HG02970 (cell line): ENCODE measurements around the gene IGF2R.

ENCODE experiments used
- ATAC-seq: cut with Tn5 transposase; IDR thresholded peaks from one replicate; pipeline ENCODE4 v1.9.1; 2021; ENCODE audit warnings: mild to moderate bottlenecking, moderate library complexity, moderate number of reproducible peaks; ENCODE audit not compliant: unreplicated experiment, low FRiP score

IGF2R gene

GRCh38 chr6:160039441-160039840, 70.6 kb downstream of the IGF2R start:
- ATAC-seq = no peak

GRCh38 chr6:160040055-160040454, 71.2 kb downstream of the IGF2R start:
- no peak for ATAC-seq

GRCh38 chr6:160040527-160041264, 71.8 kb downstream of the IGF2R start:
- no peak for ATAC-seq

GRCh38 chr6:160041608-160042007, 72.7 kb downstream of the IGF2R start:
- no peak for ATAC-seq

- no peak for ATAC-seq
Observed at GRCh38 chr6:160042014-160042773, 73.3 kb downstream of the IGF2R start.

- ATAC-seq = no peak
Observed at GRCh38 chr6:160042788-160043301, 74.0 kb downstream of the IGF2R start.

GRCh38 chr6:160043784-160044183, 74.9 kb downstream of the IGF2R start:
- ATAC-seq = no peak

- no peak for ATAC-seq
Observed at GRCh38 chr6:160044687-160045086, 75.8 kb downstream of the IGF2R start.

GRCh38 chr6:160048471-160048870, 79.6 kb downstream of the IGF2R start:
- ATAC-seq = no peak

- no peak for ATAC-seq
Observed at GRCh38 chr6:160049346-160049745, 80.5 kb downstream of the IGF2R start.

GRCh38 chr6:160050022-160050421, 81.1 kb downstream of the IGF2R start:
- no peak for ATAC-seq

GRCh38 chr6:160051390-160051789, 82.5 kb downstream of the IGF2R start:
- ATAC-seq = no peak

- ATAC-seq = no peak
Observed at GRCh38 chr6:160054271-160054670, 85.4 kb downstream of the IGF2R start.

- no peak for ATAC-seq
Observed at GRCh38 chr6:160054913-160055312, 86.0 kb downstream of the IGF2R start.

- ATAC-seq = no peak
Observed at GRCh38 chr6:160055378-160055777, 86.5 kb downstream of the IGF2R start.

- ATAC-seq = no peak
Observed at GRCh38 chr6:160055813-160056212, 86.9 kb downstream of the IGF2R start.

GRCh38 chr6:160057080-160057479, 88.2 kb downstream of the IGF2R start:
- ATAC-seq = no peak

GRCh38 chr6:160058603-160059215, 89.8 kb downstream of the IGF2R start:
- no peak for ATAC-seq

GRCh38 chr6:160060221-160060620, 91.3 kb downstream of the IGF2R start:
- ATAC-seq = no peak

- ATAC-seq = no peak
Observed at GRCh38 chr6:160060920-160061447, 92.1 kb downstream of the IGF2R start.
